Activated naive CD4-positive, alpha-beta T cell treated with anti-CD3 and anti-CD28 coated beads, Interleukin-2, amount 50 U/mL, for 24 hours (primary cell): ENCODE data around the gene DNAH14.
"Not testable (repeated sequence)": the region's sequence is repeated elsewhere in the genome, so short reads cannot be mapped to it uniquely, and the experiment has no call there.

Source experiments
- H3K27ac Mint-ChIP-seq: one replicate; pipeline ENCODE4 v1.8.0; 2021; ENCODE audit warnings: mild to moderate bottlenecking, mixed read lengths
- H3K27me3 Mint-ChIP-seq: one replicate; pipeline ENCODE4 v1.8.0; 2021; ENCODE audit warnings: mixed read lengths
- H3K36me3 Mint-ChIP-seq: one replicate; pipeline ENCODE4 v1.8.0; 2021; ENCODE audit warnings: mixed read lengths
- H3K4me1 Mint-ChIP-seq: one replicate; pipeline ENCODE4 v1.8.0; 2021; ENCODE audit warnings: mixed read lengths
- H3K4me3 Mint-ChIP-seq: one replicate; pipeline ENCODE4 v1.8.0; 2021; ENCODE audit warnings: mild to moderate bottlenecking, mixed read lengths
- H3K9me3 Mint-ChIP-seq: one replicate; pipeline ENCODE4 v1.8.0; 2021; ENCODE audit warnings: mixed read lengths

The DNAH14 gene

GRCh38 chr1:224940735-224941134 is 11.3 kb downstream of the DNAH14 start:
- H3K4me1 Mint-ChIP-seq, H3K9me3 Mint-ChIP-seq, H3K27me3 Mint-ChIP-seq, H3K36me3 Mint-ChIP-seq, H3K27ac Mint-ChIP-seq, H3K4me3 Mint-ChIP-seq: not testable (repeated sequence)

GRCh38 chr1:224945651-224946348 is 16.3 kb downstream of the DNAH14 start:
- H3K27me3 Mint-ChIP-seq, H3K36me3 Mint-ChIP-seq, H3K27ac Mint-ChIP-seq: not testable (repeated sequence)

GRCh38 chr1:224946349-224946691 is 16.8 kb downstream of the DNAH14 start:
- not testable (repeated sequence) for H3K4me1 Mint-ChIP-seq, H3K36me3 Mint-ChIP-seq, H3K4me3 Mint-ChIP-seq, H3K27me3 Mint-ChIP-seq, H3K9me3 Mint-ChIP-seq, H3K27ac Mint-ChIP-seq

More at GRCh38 chr1:224945651-224946348, 16.3 kb downstream of the DNAH14 start:
- not testable (repeated sequence) for H3K9me3 Mint-ChIP-seq, H3K4me1 Mint-ChIP-seq, H3K4me3 Mint-ChIP-seq

- Mint-ChIP-seq H3K4me1 (no peaks in the 10 kb centered on the region), H3K9me3 (no peaks in the 10 kb centered on the region), H3K27ac (no peak overlapping the region), H3K4me3 (no peak overlapping the region), H3K27me3 (peaks cover 1% of the 10 kb centered on the region), H3K36me3 (no peaks in the 10 kb centered on the region)
These were observed 28.2 kb downstream of the DNAH14 start for GRCh38 chr1:224957696-224958095.

GRCh38 chr1:224958490-224958889 is 29.0 kb downstream of the DNAH14 start:
- H3K27ac Mint-ChIP-seq = no peak overlapping the region
- H3K4me1 Mint-ChIP-seq = no peaks in the 10 kb centered on the region
- H3K9me3 Mint-ChIP-seq = no peaks in the 10 kb centered on the region
- H3K36me3 Mint-ChIP-seq = no peaks in the 10 kb centered on the region
- H3K4me3 Mint-ChIP-seq = no peak overlapping the region
- H3K27me3 Mint-ChIP-seq = peaks cover 4% of the 10 kb centered on the region

GRCh38 chr1:224959115-224959514 is 29.6 kb downstream of the DNAH14 start:
- peaks cover 3% of the 10 kb centered on the region for H3K27me3 Mint-ChIP-seq
- H3K4me3 Mint-ChIP-seq = no peak overlapping the region
- H3K4me1 Mint-ChIP-seq = no peaks in the 10 kb centered on the region
- H3K36me3 Mint-ChIP-seq = no peaks in the 10 kb centered on the region
- H3K27ac Mint-ChIP-seq = no peak overlapping the region
- H3K9me3 Mint-ChIP-seq = no peaks in the 10 kb centered on the region

GRCh38 chr1:224959656-224960055 is 30.2 kb downstream of the DNAH14 start:
- Mint-ChIP-seq H3K4me1 (no peaks in the 10 kb centered on the region), H3K9me3 (no peaks in the 10 kb centered on the region), H3K4me3 (no peak overlapping the region), H3K36me3 (no peaks in the 10 kb centered on the region), H3K27me3 (peaks cover 3% of the 10 kb centered on the region), H3K27ac (no peak overlapping the region)

- Mint-ChIP-seq H3K36me3 (no peaks in the 10 kb centered on the region), H3K9me3 (no peaks in the 10 kb centered on the region), H3K27ac (no peak overlapping the region), H3K4me3 (no peak overlapping the region), H3K4me1 (no peaks in the 10 kb centered on the region), H3K27me3 (peaks cover 10% of the 10 kb centered on the region)
These were observed 50.7 kb downstream of the DNAH14 start for GRCh38 chr1:224980181-224980580.

GRCh38 chr1:224981922-224982354 is 52.5 kb downstream of the DNAH14 start:
- not testable (repeated sequence) for H3K36me3 Mint-ChIP-seq, H3K27ac Mint-ChIP-seq, H3K4me3 Mint-ChIP-seq, H3K27me3 Mint-ChIP-seq, H3K4me1 Mint-ChIP-seq, H3K9me3 Mint-ChIP-seq

GRCh38 chr1:224988042-224988441 is 58.6 kb downstream of the DNAH14 start:
- Mint-ChIP-seq H3K27ac (no peak overlapping the region), H3K36me3 (no peaks in the 10 kb centered on the region), H3K4me1 (no peaks in the 10 kb centered on the region), H3K4me3 (no peak overlapping the region), H3K9me3 (no peaks in the 10 kb centered on the region), H3K27me3 (peaks cover 5% of the 10 kb centered on the region)

GRCh38 chr1:224989615-224990014 is 60.1 kb downstream of the DNAH14 start:
- Mint-ChIP-seq H3K9me3 (no peaks in the 10 kb centered on the region), H3K36me3 (no peaks in the 10 kb centered on the region), H3K27ac (no peak overlapping the region), H3K4me1 (no peaks in the 10 kb centered on the region), H3K27me3 (no peaks in the 10 kb centered on the region), H3K4me3 (no peak overlapping the region)

- not testable (repeated sequence) for H3K27me3 Mint-ChIP-seq
These were observed 62.1 kb downstream of the DNAH14 start for GRCh38 chr1:224991550-224991949.

GRCh38 chr1:224995602-224996001 is 66.1 kb downstream of the DNAH14 start:
- H3K9me3 Mint-ChIP-seq = peaks cover 23% of the 10 kb centered on the region
- H3K27me3 Mint-ChIP-seq = no peaks in the 10 kb centered on the region
- H3K27ac Mint-ChIP-seq = no peak overlapping the region
- H3K4me1 Mint-ChIP-seq = no peaks in the 10 kb centered on the region
- H3K36me3 Mint-ChIP-seq = peaks cover 5% of the 10 kb centered on the region
- no peak overlapping the region for H3K4me3 Mint-ChIP-seq

More at GRCh38 chr1:224991550-224991949, 62.1 kb downstream of the DNAH14 start:
- H3K9me3 Mint-ChIP-seq, H3K4me1 Mint-ChIP-seq, H3K27ac Mint-ChIP-seq, H3K36me3 Mint-ChIP-seq, H3K4me3 Mint-ChIP-seq: not testable (repeated sequence)

GRCh38 chr1:224996266-224996665 is 66.8 kb downstream of the DNAH14 start:
- Mint-ChIP-seq H3K9me3 (peaks cover 25% of the 10 kb centered on the region), H3K27ac (no peak overlapping the region), H3K27me3 (no peaks in the 10 kb centered on the region)

GRCh38 chr1:224998185-224998584 is 68.7 kb downstream of the DNAH14 start:
- peaks cover 6% of the 10 kb centered on the region for H3K36me3 Mint-ChIP-seq
- H3K27me3 Mint-ChIP-seq = peaks cover 2% of the 10 kb centered on the region
- no peak overlapping the region for H3K27ac Mint-ChIP-seq
- H3K9me3 Mint-ChIP-seq = peaks cover 25% of the 10 kb centered on the region
- H3K4me1 Mint-ChIP-seq = no peaks in the 10 kb centered on the region
- no peak overlapping the region for H3K4me3 Mint-ChIP-seq

More at GRCh38 chr1:224996266-224996665, 66.8 kb downstream of the DNAH14 start:
- Mint-ChIP-seq H3K4me1 (no peaks in the 10 kb centered on the region), H3K36me3 (peaks cover 6% of the 10 kb centered on the region), H3K4me3 (no peak overlapping the region)

GRCh38 chr1:225004396-225004795 is 74.9 kb downstream of the DNAH14 start:
- H3K4me1 Mint-ChIP-seq = no peaks in the 10 kb centered on the region
- peaks cover 12% of the 10 kb centered on the region for H3K27me3 Mint-ChIP-seq
- no peak overlapping the region for H3K27ac Mint-ChIP-seq
- H3K4me3 Mint-ChIP-seq = no peak overlapping the region
- peaks cover 16% of the 10 kb centered on the region for H3K9me3 Mint-ChIP-seq
- peaks cover 3% of the 10 kb centered on the region for H3K36me3 Mint-ChIP-seq

- not testable (repeated sequence) for H3K27ac Mint-ChIP-seq, H3K36me3 Mint-ChIP-seq, H3K4me1 Mint-ChIP-seq, H3K4me3 Mint-ChIP-seq
- peaks cover 14% of the 10 kb centered on the region for H3K27me3 Mint-ChIP-seq
- H3K9me3 Mint-ChIP-seq = peaks cover 18% of the 10 kb centered on the region
These were observed 76.9 kb downstream of the DNAH14 start for GRCh38 chr1:225006352-225006751.
